GM23248 (cell line): ENCODE data around the gene ZSCAN30.

Experiments
- EZH2 ChIP-seq: fragments of 200-600 bp; sonication (generic); IDR thresholded peaks from 2 replicates; pipeline ENCODE4 v1.6.1; 2018; ENCODE audit warnings: antibody characterized with exemption, mild to moderate bottlenecking; ENCODE audit not compliant: insufficient read depth, poor library complexity, severe bottlenecking
- EZH2phosphoT487 ChIP-seq: fragments of 200-600 bp; sonication (generic); IDR thresholded peaks from 2 replicates; pipeline ENCODE4 v1.6.1; 2018; ENCODE audit warnings: antibody characterized with exemption, moderate library complexity, mild to moderate bottlenecking, low read depth; ENCODE audit not compliant: insufficient read depth

DNA sequence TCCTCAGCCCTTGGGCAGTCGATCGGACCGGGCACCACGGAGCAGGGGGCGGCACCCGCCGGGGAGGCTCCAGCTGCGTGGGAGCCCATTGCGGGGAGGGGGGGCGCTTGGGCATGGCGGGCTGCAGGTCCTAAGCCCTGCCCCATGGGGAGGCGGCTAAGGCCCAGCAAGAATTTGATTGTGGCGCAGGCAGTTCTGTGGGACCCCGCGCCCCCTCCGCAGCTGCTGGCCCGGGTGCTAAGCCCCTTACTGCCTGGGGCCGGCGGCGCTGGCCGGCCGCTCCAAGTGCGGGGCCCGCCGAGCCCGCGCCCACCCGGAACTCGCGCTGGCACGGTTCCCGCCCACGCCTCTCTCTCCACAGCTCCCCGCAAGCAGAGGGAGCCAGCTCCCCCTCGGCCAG is 18.4 kb downstream of the ZSCAN30 start:
- no peak for TF ChIP-seq EZH2
- TF ChIP-seq EZH2phosphoT487 = no peak
